ENCODE results near the gene ARMC9.
A peak's percentile ranks its signal among the peaks of the same experiment; 100 is the strongest.

The ARMC9 gene

DNA sequence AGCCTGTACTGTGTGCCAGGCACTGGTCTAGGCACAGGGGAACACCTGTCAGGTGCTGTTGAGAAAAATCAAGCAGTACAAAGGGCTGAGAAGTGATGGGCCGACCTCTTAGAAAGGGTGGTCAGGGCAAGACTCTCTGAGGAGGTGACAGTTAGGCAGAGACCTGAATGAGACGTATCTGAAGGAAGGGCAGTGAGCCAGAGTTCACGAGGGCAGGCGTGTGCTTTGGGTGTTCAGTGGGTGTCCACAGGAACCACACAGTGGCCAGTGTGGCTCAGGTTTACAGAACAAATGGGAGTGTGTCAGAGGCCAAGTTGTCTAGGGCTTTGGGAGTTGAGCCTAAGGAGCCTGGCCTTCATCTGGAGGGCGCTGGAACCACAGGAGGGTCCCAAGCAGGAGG lies 6.2 kb downstream of the ARMC9 start:
- no peak for DNase-seq

DNA sequence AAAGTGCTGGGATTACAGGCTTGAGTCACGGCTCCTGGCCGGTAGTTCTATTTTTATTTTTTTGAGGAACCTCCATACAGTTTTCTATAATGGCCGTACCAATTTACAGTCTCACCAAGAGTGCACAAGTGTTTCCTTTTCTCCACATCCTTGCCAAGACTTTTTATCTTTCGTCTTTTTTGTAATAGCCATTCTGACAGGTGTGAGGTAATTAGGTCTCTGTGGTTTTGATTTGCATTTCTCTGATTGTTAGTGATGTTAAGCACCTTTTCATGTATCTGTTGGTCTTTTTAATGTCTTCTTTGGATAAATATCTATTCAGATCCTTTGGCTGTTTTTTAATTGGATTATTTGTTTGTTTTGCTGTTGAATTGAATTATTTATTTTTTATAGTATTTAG lies 9.3 kb downstream of the ARMC9 start:
- no peak for DNase-seq

DNA sequence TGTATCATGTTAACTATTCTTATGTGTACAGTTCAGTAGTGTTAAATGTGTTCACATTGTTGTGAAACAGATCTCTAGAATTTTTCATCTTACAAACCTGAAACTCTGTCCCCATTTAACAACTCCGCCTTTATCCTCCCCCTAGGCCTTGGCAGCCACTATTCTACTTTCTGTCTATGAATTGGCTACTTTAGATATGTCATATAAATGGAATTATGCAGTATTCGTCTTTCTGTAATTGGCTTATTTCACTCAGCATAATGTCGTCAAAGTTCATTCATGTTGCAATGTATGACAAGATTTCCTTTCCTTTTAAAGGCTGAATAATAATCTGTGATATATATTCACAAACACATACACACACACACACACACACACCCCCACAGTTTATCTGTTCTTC lies 12.4 kb downstream of the ARMC9 start:
- no peak for DNase-seq

DNA sequence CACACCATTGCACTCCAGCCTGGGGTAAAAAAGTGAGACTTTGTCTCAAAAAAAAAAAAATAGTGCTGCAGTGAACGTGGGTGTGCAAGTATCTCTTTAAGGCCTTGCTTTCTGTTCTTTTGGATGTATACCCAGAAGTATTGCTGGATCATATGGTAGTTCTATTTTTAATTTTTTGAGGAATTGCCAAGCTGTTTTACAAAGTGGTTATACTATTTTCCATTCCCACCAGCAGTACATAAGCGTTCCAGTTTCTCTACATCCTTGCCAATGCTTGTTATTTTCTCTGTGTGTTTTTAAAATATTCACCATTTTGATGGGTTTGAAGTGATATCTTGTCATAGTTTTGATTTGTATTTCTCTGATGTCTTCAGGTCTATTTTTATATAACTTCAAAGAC lies 13.1 kb downstream of the ARMC9 start:
- no peak for DNase-seq

DNA sequence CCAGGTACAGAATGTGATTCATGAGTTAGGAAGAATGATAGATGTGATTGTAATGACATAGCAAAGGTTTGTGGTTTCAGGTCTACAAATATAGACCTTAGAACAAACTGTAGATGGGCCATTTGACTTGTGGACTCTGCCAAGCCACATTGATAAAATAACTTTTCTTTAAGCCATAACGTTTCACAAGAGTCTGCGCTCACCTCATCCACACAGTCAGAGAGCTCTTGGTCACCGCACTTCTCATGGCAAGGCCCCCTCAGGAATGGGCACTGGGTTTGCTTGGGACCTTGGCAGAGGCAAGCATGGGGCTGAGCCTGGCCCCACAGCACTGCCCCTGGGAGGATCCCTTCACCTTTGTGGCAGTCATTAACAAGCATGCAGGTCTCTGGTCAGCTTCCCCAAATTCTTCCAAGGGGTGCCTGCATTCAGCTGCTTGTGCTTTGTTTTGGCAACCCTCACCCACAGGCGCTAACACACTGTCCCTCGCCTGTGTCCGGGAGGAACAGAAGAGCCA lies 14.0 kb downstream of the ARMC9 start:
- no peak for DNase-seq

DNA sequence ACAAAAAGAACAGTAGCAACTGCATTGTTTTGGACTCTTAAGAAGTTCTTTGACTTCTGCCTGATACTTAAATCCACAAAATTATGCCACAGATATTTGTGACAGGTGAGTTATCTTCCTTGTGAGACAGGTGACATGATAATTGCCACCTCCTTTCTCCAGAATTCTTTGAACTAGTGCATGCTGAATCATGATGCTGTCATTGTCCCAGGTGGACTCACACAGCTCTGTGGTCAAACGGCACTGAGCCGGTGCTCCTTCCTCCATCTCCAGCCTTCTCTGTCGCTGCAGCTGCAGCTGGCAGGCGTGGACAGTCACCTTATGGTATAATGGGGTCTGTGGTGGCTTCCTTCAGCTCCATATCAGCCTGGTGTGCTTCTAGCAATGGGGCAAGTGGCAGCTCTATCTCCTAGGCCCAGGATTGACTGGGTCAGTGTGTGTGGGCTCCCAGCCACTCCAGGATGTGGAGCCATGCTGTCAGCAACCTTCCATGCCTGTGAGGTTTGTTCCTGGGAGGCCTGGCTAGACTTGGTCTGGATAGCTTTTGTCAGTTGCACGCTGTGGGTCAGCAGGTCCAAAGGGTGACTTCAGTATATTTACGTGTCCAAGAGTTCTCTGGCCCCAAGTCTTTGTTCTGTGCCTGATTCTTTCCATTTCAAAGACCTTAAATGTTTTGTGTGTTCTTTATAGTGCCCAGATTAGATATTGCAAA lies 15.7 kb downstream of the ARMC9 start:
- no peak for DNase-seq

DNA sequence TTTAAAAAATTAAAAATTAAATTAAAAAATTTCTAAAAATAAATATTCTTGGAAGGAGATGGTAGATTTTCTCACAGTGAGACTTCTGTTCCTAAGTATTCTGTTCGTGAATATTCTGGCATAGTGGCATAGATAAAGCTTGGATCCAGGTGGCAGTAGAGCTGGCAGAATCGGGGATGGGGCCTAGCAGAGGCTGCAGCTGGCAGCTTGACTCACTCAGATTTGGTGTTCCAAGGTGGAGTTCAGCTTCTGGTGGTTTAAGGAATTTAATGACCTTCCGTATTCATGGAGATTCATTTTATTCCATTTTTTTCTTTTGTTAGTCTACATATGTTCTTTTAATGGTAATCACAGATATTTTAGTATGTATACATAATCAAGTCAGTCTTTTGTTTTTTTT lies 19.9 kb downstream of the ARMC9 start:
- DNase-seq, result no peak

DNA sequence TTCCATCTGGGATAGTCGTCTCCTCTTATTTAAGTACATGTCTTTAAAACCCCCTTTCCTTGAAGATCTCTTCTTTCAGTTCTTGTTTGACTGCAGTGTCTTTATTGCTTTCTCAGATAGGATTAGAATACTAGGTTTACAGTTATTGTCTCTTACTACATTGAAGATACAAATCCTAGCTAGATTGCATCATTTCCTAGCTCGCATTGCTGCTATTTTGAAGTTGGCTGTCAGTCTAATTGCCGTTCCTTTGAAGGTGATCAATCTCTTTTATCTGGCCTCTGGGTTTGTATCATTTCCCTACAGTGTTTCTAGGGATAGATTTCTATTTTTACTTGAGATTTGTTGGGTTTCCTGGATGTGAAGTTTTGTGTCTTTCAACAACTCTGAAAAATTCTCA lies 20.9 kb downstream of the ARMC9 start:
- DNase-seq, result no peak

DNA sequence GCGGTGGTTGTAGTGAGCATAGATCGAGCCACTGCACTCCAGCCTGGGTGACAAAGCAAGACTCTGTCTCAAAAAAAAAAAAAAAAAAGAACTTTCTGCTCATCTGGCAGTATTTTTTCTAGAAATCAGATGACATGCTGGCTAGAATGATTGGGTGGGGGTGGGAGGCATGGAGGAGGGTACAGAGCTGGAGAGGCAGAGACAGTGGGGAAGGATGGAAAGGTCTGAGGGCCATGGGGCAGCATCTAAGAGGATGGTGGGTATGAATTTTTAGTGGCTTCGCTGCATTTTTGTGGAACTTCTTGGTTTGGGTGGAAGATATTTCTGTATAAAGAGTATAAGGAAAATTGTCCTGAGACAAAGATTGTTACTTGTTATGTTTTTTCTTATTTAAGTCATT lies 23.3 kb downstream of the ARMC9 start:
- no peak for DNase-seq

DNA sequence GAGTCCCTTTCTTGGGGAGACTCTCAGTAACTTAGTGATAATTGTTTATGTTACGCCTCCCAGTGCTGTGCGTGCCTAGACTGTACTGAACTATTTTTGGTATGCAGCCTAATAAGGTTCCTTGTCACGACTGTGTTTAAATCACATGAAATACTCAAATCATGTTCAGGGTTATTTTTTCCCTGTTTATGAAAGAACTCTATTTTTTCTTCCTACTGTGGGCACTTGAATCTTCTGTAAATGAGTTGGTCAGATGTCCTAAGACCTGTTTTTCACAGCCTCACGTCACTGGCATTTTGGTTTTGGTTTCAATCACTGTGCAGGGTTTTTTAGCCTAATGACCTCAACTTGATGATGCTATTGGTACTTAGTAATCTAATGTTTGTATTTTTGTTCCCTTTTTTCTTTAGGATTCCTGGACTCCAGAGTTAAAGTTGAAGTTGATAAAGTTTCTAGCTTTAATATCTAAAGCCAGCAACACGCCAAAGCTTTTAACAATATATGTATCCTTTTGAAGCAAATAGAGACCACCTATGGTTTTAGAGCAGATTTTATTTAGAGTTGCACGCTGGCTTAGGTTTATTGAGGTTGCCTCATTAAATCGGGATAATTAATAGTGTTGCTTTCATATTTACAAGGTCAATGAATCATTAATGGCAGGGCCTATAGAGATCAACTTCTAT lies 24.0 kb downstream of the ARMC9 start:
- no peak for DNase-seq

DNA sequence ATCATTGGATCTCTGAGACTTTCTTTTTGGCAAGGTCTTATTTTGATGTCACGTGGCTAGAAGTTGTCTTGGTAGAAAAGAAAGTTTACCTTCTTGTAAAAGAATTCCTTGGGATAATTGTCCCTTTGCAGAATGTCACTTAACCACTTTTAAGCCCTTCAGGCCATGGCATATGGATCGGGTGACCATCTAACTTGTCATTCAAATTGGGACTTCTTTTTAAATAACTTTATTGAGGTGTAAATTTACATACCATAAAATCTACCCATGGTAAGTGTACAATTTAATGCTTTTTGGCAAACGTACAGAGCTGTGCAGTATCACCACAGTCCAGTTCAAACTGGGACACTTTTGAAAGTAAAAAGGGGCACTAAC lies 24.6 kb downstream of the ARMC9 start:
- DNase-seq, result no peak

DNA sequence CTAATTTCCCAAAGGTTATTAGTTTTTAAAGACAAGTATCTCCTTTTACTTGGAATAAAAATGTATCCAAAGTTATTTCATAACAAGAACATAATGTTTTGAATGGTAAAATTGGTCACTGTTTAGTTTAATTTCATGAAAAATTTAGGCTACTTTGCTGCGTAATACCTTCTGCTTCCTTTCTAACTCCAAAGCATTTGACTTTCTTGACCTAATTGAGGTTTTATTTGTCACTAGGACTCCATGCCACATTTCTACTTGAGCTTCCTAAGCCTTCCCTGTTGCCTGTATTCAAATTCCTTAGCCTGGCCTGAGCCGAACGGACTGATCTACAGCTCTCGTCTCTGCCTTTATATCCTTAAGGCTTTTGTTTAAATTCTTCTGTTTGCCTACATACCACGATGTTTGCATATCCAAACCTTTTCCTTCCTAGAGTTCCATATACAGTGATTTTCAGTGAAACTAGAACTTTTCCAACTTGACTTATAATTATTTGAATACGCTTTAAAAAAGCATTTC lies 25.1 kb downstream of the ARMC9 start:
- no peak for DNase-seq

DNA sequence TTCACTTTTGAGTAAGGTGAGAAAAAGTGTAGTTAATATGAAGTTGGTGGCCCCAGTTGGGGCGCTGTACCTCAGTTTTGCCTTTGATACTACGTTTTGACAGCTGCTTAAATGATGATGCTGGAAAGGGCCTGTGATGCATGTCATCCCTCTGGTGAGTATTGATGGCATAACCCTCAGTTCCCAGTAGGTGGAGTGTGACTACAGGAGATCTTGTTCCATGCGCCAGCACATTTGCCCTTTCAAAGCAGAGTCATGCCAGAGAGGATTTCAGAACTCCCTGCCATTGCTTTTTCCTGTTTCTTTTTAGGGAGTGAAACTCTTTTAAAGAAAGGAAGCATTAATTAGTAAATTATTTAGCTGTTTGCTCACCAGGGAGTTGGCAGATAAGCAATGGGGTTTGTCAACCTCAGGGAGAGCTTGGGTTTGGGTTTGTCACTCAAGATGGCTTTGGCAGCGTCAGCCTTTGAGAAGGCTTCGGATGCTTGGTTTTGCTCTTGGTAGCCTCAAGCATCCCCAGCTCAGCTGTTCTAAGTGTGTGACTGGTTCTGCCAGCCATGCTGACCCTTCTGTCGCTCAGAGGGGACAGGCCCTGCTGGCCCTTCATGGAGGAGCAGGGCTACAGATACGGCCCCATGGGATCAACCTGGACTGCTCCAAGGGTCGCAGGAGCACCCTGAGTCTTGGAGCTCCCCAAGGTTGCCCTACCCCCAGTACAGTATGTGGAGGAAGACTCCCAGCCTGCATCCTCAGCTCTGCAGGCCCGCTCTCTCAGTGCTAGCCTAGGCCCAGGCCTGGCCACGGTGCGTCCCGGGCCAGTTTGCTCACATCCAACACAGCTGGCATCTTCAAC lies 29.1 kb downstream of the ARMC9 start:
- DNase-seq, result peak; percentile 76

DNA sequence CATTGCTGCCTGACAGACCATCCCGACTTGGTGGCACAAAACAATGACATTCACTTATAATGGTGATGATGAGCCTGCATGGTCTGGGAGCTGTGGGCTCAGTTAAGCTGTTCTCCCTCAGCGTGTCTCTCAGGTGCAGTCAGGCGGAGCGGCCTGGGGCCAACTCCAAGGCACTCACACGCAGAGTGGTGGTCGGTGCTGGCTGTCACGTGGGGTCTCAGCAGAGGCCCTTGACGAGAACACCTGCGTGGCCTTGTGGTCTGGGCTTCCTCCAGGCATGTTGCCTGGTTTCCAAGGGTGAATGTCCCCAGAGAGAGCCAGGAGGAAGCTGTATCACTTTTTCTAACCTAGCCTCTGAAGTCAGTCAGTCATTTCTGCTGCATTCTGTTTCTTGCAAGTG lies 29.8 kb downstream of the ARMC9 start:
- DNase-seq, result no peak

DNA sequence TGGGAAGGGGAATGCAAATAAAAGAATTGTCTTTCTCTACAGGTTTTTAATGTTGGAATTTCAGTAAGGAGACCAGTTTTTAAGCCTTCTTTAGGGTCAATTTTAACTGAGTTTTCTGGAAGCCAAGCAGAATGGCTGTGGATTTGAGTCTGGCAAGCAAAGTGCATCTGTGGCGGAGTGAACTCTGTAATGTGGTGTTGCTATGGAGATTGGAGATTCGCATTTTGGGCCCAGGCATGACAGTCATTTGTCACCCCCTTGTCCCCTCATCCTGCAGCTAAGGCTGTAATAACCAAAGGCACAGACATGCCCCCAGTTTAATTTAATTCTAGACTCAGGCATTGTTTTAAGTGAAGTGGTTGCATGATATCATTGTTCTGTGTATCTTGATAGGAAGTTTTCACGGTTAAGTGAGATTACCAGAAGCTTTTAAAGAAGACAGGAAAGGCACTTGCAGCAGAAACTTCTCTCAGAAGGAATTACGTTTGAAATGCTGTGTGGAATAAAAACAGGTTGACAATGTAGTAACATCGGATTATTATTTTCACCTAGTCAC lies 30.6 kb downstream of the ARMC9 start:
- DNase-seq, result no peak

DNA sequence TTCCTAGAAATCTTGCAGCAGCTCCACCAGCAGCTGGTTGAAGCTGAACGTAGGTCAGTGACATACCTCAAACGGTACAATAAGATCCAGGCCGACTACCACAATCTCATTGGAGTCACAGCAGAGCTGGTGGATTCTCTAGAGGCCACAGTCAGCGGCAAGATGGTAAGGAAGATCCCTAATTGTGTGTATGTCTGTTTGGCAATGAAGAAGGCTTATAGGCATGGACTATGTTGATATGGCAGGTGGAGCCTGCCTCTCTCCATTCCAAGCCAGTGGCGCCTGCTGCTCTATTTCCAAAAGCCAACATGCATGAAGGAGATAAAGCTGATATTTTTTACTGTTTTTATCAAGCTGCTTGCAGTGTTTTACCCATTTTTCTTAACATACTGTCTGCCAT lies 36.8 kb downstream of the ARMC9 start:
- DNase-seq, result no peak

DNA sequence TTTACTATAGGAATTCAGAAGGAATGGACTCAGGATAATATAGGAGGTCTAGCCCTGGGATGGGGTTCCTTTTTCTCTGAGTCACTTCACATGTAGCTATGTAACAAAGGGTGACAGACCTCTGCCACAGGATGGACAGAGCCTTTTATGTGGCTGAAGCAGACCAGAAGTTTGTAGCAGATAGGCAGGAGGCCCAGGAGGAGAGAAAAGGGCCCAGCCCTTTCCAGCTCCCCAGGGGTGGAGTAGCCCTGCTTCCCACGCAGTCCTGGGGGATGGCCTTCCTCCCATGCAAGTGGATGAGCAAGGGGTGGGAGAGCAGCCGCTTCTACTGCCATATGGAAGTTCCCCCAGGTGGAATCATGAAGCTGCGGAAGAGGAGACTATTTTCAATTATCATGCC lies 40.3 kb downstream of the ARMC9 start:
- no peak for DNase-seq

DNA sequence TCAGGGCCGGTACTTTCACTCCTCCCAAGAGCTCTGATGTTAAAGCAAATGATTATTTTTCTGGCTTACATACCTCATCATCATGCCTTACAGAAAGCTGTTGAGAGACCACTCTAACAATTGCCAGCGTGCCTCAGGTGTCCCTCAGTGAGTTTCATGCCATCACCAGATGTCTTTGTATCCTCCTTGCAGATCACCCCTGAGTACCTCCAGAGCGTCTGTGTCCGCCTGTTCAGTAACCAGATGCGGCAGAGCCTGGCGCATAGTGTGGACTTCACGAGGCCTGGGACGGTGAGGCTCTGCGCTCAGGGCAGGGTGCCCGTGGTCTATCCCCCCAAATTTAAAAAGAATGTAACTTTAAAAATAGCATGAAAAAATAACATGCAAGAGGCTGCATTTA lies 41.3 kb downstream of the ARMC9 start:
- no peak for DNase-seq

DNA sequence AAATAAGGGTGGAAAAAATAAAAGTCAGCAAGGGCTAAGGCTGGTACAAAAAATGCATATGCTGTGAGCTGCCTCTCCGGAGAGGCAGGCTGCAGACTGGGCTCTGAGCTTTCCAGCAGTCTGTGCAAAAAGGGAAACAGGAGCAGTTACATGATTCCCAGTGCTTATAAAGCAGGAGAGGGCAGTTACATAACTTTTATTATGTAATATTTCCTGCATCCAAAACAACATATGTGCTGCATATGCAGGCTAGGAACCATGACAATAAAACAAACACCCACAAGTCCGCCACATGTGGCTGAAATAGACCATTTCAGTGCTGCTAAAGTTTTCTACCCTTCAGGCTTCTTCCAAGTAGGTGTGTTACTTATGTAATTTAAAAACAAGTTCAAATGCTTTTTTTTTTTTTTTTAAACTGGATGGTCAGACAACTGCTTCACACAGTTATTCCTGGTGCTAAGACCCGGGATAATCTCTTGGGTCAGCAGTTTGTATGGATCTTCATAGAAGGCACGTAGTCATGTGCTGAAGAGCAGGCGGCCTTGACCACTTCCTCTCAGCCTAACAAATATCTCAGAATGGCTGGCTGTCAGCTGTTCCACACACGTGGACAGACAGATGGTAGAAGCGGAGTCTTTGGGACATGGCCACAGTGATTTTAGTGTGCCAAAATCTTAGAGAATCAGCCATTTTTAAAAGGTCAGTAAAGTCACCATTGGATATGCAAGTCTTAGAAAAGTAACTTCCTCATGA lies 43.5 kb downstream of the ARMC9 start:
- DNase-seq, result peak; percentile 37

DNA sequence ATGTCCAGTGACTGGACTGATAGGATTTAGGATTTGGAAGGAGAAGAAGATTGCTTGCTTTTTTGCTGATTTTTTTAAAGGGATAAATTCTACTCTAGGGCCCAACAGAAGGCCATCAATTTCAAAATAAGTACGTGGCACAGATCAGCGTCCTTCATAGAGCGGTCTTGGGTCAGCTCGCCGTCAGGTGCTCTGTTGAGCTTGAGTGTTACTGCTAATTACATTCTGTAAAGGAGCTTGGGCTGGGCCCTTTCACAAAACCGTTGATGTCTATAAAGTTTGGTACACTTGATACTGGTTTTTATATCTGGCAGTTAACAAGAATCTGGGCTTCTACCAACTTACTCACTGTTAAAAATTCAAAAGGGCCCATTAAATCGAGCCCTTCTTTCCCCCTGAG lies 45.4 kb downstream of the ARMC9 start:
- DNase-seq, result no peak

DNA sequence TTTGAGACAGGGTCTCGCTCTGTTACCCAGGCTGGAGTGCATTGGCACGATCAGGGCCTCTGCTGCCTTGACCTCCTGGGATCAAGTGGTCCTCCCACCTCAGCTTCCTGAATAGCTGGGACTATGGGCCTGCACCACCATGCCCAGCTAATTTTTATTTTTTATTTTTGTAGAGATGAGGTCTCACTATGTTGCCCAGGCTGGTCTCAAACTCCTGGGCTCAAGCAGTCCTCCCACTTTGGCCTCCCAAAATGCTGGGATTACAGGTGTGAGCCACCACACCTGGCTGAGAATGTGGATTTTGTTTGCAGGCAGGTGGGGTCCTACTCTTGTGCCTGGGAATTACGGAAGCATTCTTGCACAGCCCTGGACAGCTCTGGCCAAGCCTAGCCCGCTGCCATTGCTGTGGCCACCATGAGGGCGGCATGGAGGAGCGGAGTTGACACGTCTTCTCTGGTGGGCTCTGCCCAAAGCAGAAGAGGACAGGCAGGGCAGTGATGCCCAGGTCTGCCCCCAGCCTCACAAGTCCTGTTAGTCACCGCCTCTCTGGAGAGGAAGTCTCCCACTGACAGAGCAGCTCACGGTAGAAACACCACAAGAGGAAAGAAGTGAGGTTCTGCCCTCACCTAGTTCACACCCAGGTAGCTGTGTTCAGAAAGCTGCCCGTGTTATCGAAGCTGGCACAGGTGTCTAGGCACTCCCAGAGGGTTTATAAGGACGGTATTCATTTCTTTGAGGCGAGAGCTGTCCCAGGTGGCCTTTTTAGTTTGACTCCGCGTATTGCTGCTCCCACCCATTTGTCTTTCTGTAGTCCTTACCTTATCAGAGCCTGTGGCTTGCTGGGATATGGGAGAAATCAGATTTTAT lies 46.2 kb downstream of the ARMC9 start:
- DNase-seq, result no peak
